ENCODE measurements around the gene FTMT.

FTMT gene

GRCh38 chr5:121867403-121867802 is 15.7 kb downstream of the FTMT start:
- Histone ChIP-seq H2BK12ac (ENCODE audit: low read length) (peak overlapping the region; percentile 96), H2AK5ac (ENCODE audit: low read length) (no peak overlapping the region), H4K91ac (ENCODE audit: low read depth, low read length) (peak overlapping the region; percentile 37), H4K12ac (ENCODE audit: low read depth, low read length) (peak overlapping the region; percentile 75), H3K23ac (ENCODE audit: low read length) (no peak overlapping the region), H3K9me3 (ENCODE audit: insufficient read depth, low read depth, low read length) (no peaks in the 10 kb centered on the region), H2BK120ac (ENCODE audit: insufficient read depth, low read length, poor library complexity) (peak overlapping the region; percentile 83), H3K4me1 (ENCODE audit: control insufficient read depth in 1 of 2, insufficient read depth in 2 of 2, low read length in 2 of 2) (peaks cover 6% of the 10 kb centered on the region in 2 experiments), H3K27ac (ENCODE audit: low read depth, low read length) (peak overlapping the region; percentile 79), H2BK5ac (ENCODE audit: low read depth, low read length, poor library complexity) (peak overlapping the region; percentile 92), H3K4me2 (ENCODE audit: low read length) (no peak overlapping the region), H3K18ac (ENCODE audit: low read length) (peak overlapping the region; percentile 59), H3K4ac (ENCODE audit: low read depth, low read length) (peak overlapping the region; percentile 55), H2AFZ (ENCODE audit: insufficient read depth, low read length, poor library complexity) (no peak overlapping the region), H3K79me1 (ENCODE audit: low read length) (peaks cover 4% of the 10 kb centered on the region), H3K27me3 (ENCODE audit: insufficient read depth, low read length) (no peaks in the 10 kb centered on the region), H3K79me2 (ENCODE audit: control insufficient read depth, insufficient read depth, low read length, poor library complexity) (no peaks in the 10 kb centered on the region), H4K8ac (ENCODE audit: low read depth, low read length) (peak overlapping the region; percentile 82), H3K9ac (ENCODE audit: low read length) (no peak overlapping the region), H3K4me3 (ENCODE audit: low read depth, low read length) (no peak overlapping the region), H3K14ac (ENCODE audit: low read length) (no peak overlapping the region), H3K36me3 (ENCODE audit: control insufficient read depth in 1 of 2, insufficient read depth in 2 of 2, low read length in 2 of 2) (no peaks in the 10 kb centered on the region)
- peak; percentile 91 to 92 for DNase-seq
- WGBS (ENCODE audit: extremely low coverage, insufficient coverage, insufficient read length), result no CpG with 5 or more reads among the region's 3 CpGs

GRCh38 chr5:121870489-121870888 is 18.8 kb downstream of the FTMT start:
- H3K36me3 ChIP-seq (ENCODE audit: control insufficient read depth in 1 of 2, insufficient read depth in 2 of 2, low read length in 2 of 2), result no peaks in the 10 kb centered on the region
- no peak overlapping the region for H2BK120ac ChIP-seq (ENCODE audit: insufficient read depth, low read length, poor library complexity)
- H3K4me3 ChIP-seq (ENCODE audit: low read depth, low read length), result no peak overlapping the region
- no peak overlapping the region for H3K4me2 ChIP-seq (ENCODE audit: low read length)
- no peak overlapping the region for H3K23ac ChIP-seq (ENCODE audit: low read length)
- H3K27ac ChIP-seq (ENCODE audit: low read depth, low read length), result no peak overlapping the region
- H3K4ac ChIP-seq (ENCODE audit: low read depth, low read length), result no peak overlapping the region
- no peak overlapping the region for H2BK5ac ChIP-seq (ENCODE audit: low read depth, low read length, poor library complexity)
- no peaks in the 10 kb centered on the region for H3K79me2 ChIP-seq (ENCODE audit: control insufficient read depth, insufficient read depth, low read length, poor library complexity)
- no peak overlapping the region for H3K18ac ChIP-seq (ENCODE audit: low read length)
- H3K9me3 ChIP-seq (ENCODE audit: insufficient read depth, low read depth, low read length), result no peaks in the 10 kb centered on the region
- H4K12ac ChIP-seq (ENCODE audit: low read depth, low read length), result no peak overlapping the region
- no peak overlapping the region for H2AFZ ChIP-seq (ENCODE audit: insufficient read depth, low read length, poor library complexity)
- no peak overlapping the region for H2AK5ac ChIP-seq (ENCODE audit: low read length)
- no peak overlapping the region for H4K8ac ChIP-seq (ENCODE audit: low read depth, low read length)
- WGBS (ENCODE audit: extremely low coverage, insufficient coverage, insufficient read length), result no CpG with 5 or more reads among the region's 2 CpGs
- H2BK12ac ChIP-seq (ENCODE audit: low read length), result no peak overlapping the region
- no peaks in the 10 kb centered on the region for H3K27me3 ChIP-seq (ENCODE audit: insufficient read depth, low read length)
- no peak overlapping the region for H3K9ac ChIP-seq (ENCODE audit: low read length)
- H3K14ac ChIP-seq (ENCODE audit: low read length), result no peak overlapping the region
- H4K91ac ChIP-seq (ENCODE audit: low read depth, low read length), result no peak overlapping the region
- H3K4me1 ChIP-seq (ENCODE audit: control insufficient read depth in 1 of 2, insufficient read depth in 2 of 2, low read length in 2 of 2), result peaks cover 6% of the 10 kb centered on the region in 2 experiments
- peaks cover 4% of the 10 kb centered on the region for H3K79me1 ChIP-seq (ENCODE audit: low read length)
- DNase-seq, result peak in 1 of 2 donors; percentile 39

- no peak overlapping the region for H2AFZ ChIP-seq (ENCODE audit: insufficient read depth, low read length, poor library complexity)
- no peak overlapping the region for H4K91ac ChIP-seq (ENCODE audit: low read depth, low read length)
- no peak overlapping the region for H3K4ac ChIP-seq (ENCODE audit: low read depth, low read length)
- H3K4me1 ChIP-seq (ENCODE audit: control insufficient read depth in 1 of 2, insufficient read depth in 2 of 2, low read length in 2 of 2), result no peaks in the 10 kb centered on the region
- no peak overlapping the region for H4K8ac ChIP-seq (ENCODE audit: low read depth, low read length)
- no peak overlapping the region for H2AK5ac ChIP-seq (ENCODE audit: low read length)
- no peak overlapping the region for H2BK12ac ChIP-seq (ENCODE audit: low read length)
- no peak overlapping the region for H3K9ac ChIP-seq (ENCODE audit: low read length)
- no peaks in the 10 kb centered on the region for H3K27me3 ChIP-seq (ENCODE audit: insufficient read depth, low read length)
- no peak overlapping the region for H3K23ac ChIP-seq (ENCODE audit: low read length)
- H3K27ac ChIP-seq (ENCODE audit: low read depth, low read length), result no peak overlapping the region
- no peak overlapping the region for H2BK120ac ChIP-seq (ENCODE audit: insufficient read depth, low read length, poor library complexity)
- H3K18ac ChIP-seq (ENCODE audit: low read length), result no peak overlapping the region
- no peaks in the 10 kb centered on the region for H3K79me1 ChIP-seq (ENCODE audit: low read length)
- DNase-seq, result no peak
- no peak overlapping the region for H3K4me2 ChIP-seq (ENCODE audit: low read length)
- WGBS (ENCODE audit: extremely low coverage, insufficient coverage, insufficient read length), result no CpG with 5 or more reads among the region's 2 CpGs
- no peaks in the 10 kb centered on the region for H3K36me3 ChIP-seq (ENCODE audit: control insufficient read depth in 1 of 2, insufficient read depth in 2 of 2, low read length in 2 of 2)
- H3K79me2 ChIP-seq (ENCODE audit: control insufficient read depth, insufficient read depth, low read length, poor library complexity), result no peaks in the 10 kb centered on the region
- H3K14ac ChIP-seq (ENCODE audit: low read length), result no peak overlapping the region
- H3K9me3 ChIP-seq (ENCODE audit: insufficient read depth, low read depth, low read length), result no peaks in the 10 kb centered on the region
- H4K12ac ChIP-seq (ENCODE audit: low read depth, low read length), result no peak overlapping the region
- no peak overlapping the region for H3K4me3 ChIP-seq (ENCODE audit: low read depth, low read length)
- H2BK5ac ChIP-seq (ENCODE audit: low read depth, low read length, poor library complexity), result no peak overlapping the region
Observed at GRCh38 chr5:121872856-121873255, 21.2 kb downstream of the FTMT start.

GRCh38 chr5:121873409-121873808 is 21.7 kb downstream of the FTMT start:
- H2BK12ac ChIP-seq (ENCODE audit: low read length), result no peak overlapping the region
- no peak overlapping the region for H3K4me2 ChIP-seq (ENCODE audit: low read length)
- no peak overlapping the region for H2AK5ac ChIP-seq (ENCODE audit: low read length)
- no peaks in the 10 kb centered on the region for H3K36me3 ChIP-seq (ENCODE audit: control insufficient read depth in 1 of 2, insufficient read depth in 2 of 2, low read length in 2 of 2)
- H3K27ac ChIP-seq (ENCODE audit: low read depth, low read length), result no peak overlapping the region
- no peak overlapping the region for H3K14ac ChIP-seq (ENCODE audit: low read length)
- H2BK120ac ChIP-seq (ENCODE audit: insufficient read depth, low read length, poor library complexity), result no peak overlapping the region
- H3K18ac ChIP-seq (ENCODE audit: low read length), result no peak overlapping the region
- no peak overlapping the region for H4K12ac ChIP-seq (ENCODE audit: low read depth, low read length)
- no peak overlapping the region for H3K4ac ChIP-seq (ENCODE audit: low read depth, low read length)
- H4K8ac ChIP-seq (ENCODE audit: low read depth, low read length), result no peak overlapping the region
- no CpG with 5 or more reads among the region's 1 CpG for WGBS (ENCODE audit: extremely low coverage, insufficient coverage, insufficient read length)
- no peak overlapping the region for H2AFZ ChIP-seq (ENCODE audit: insufficient read depth, low read length, poor library complexity)
- no peak overlapping the region for H3K9ac ChIP-seq (ENCODE audit: low read length)
- H3K9me3 ChIP-seq (ENCODE audit: insufficient read depth, low read depth, low read length), result no peaks in the 10 kb centered on the region
- no peaks in the 10 kb centered on the region for H3K79me1 ChIP-seq (ENCODE audit: low read length)
- no peak overlapping the region for H3K23ac ChIP-seq (ENCODE audit: low read length)
- no peak overlapping the region for H4K91ac ChIP-seq (ENCODE audit: low read depth, low read length)
- no peak overlapping the region for H3K4me3 ChIP-seq (ENCODE audit: low read depth, low read length)
- no peaks in the 10 kb centered on the region for H3K4me1 ChIP-seq (ENCODE audit: control insufficient read depth in 1 of 2, insufficient read depth in 2 of 2, low read length in 2 of 2)
- DNase-seq, result no peak
- no peak overlapping the region for H2BK5ac ChIP-seq (ENCODE audit: low read depth, low read length, poor library complexity)
- H3K27me3 ChIP-seq (ENCODE audit: insufficient read depth, low read length), result no peaks in the 10 kb centered on the region
- H3K79me2 ChIP-seq (ENCODE audit: control insufficient read depth, insufficient read depth, low read length, poor library complexity), result no peaks in the 10 kb centered on the region

Data from trophoblast cell (in vitro differentiated cells and primary cell).